Measurements from ENCODE around the gene PPP1R10. TPM values are rescaled to one million over a fixed set of nuclear protein-coding genes. Genes with fewer than 3 reads are reported as not detected.
A peak's percentile ranks its signal among the peaks of the same experiment; 100 is the strongest.
"Not testable (repeated sequence)": the region's sequence is repeated elsewhere in the genome, so short reads cannot be mapped to it uniquely, and the experiment has no call there.

Gene PPP1R10
- 52.5 TPM for total RNA-seq

- peaks cover 0 to 33% of the 10 kb centered on the region in 2 donors for H3K36me3 ChIP-seq
- H3K27me3 ChIP-seq = no peaks in the 10 kb centered on the region
- H3K9me3 ChIP-seq = no peaks in the 10 kb centered on the region
- DNase-seq (ENCODE audit: extremely low spot score in 2 of 2) = peak; percentile 99 to 100
- TF ChIP-seq CTCF (IDR thresholded peaks at IDR 0.05) = no peak
- TF ChIP-seq POLR2AphosphoS5 (IDR thresholded peaks at IDR 0.05; ENCODE audit: insufficient read depth in 1 of 2, low read depth in 1 of 2) = peak in 1 of 2 donors; percentile 100
- TF ChIP-seq POLR2A (IDR thresholded peaks at IDR 0.05) = peak; percentile 98 to 100
- peak within 1 kb of the TSS; percentile 74 to 94 for H3K4me3 ChIP-seq
- intact Hi-C loops (cut with DNase I) = loop anchor here (10.0 kb wide), 1 partner anchor 68 kb away; the partner anchor contains the start of gene PPP1R18
- peak within 1 kb of the TSS; percentile 99 for H3K27ac ChIP-seq
- H3K4me1 ChIP-seq = peaks cover 39% of the 10 kb centered on the region
These were observed at the start of gene PPP1R10 for GRCh38 chr6:30616811-30617564. PPP1R10 (minus strand) TSS chr6:30617243; CDS start chr6:30609944, 7,299 bp downstream.

- intact Hi-C loops (cut with DNase I); H3K27ac ChIP-seq; H3K4me3 ChIP-seq; H3K27me3 ChIP-seq; H3K4me1 ChIP-seq; DNase-seq (ENCODE audit: extremely low spot score in 2 of 2); H3K9me3 ChIP-seq: not testable (repeated sequence)
- peaks cover 0 to 85% of the 10 kb centered on the region in 2 donors for H3K36me3 ChIP-seq
These were observed 49.3 kb upstream of the PPP1R10 start for GRCh38 chr6:30666300-30666699.

- Histone ChIP-seq H3K4me3 (no peak overlapping the region), H3K36me3 (peaks cover 0 to 78% of the 10 kb centered on the region in 2 donors), H3K27me3 (no peaks in the 10 kb centered on the region), H3K4me1 (no peaks in the 10 kb centered on the region), H3K9me3 (no peaks in the 10 kb centered on the region), H3K27ac (no peak overlapping the region)
- intact Hi-C loops (cut with DNase I) = no loop called here
- no peak for DNase-seq (ENCODE audit: extremely low spot score in 2 of 2)
- TF ChIP-seq POLR2AphosphoS5 (IDR thresholded peaks at IDR 0.05; ENCODE audit: insufficient read depth in 1 of 2, low read depth in 1 of 2) (no peak), CTCF (IDR thresholded peaks at IDR 0.05) (no peak), POLR2A (IDR thresholded peaks at IDR 0.05) (no peak)
These were observed 48.1 kb upstream of the PPP1R10 start for GRCh38 chr6:30664994-30665767.

GRCh38 chr6:30657922-30658321, 40.9 kb upstream of the PPP1R10 start:
- intact Hi-C loops (cut with DNase I); H3K27ac ChIP-seq; H3K27me3 ChIP-seq; H3K9me3 ChIP-seq; H3K4me1 ChIP-seq; DNase-seq (ENCODE audit: extremely low spot score in 2 of 2); H3K4me3 ChIP-seq: not testable (repeated sequence)
- peaks cover 0 to 88% of the 10 kb centered on the region in 2 donors for H3K36me3 ChIP-seq

- peaks cover 0 to 88% of the 10 kb centered on the region in 2 donors for H3K36me3 ChIP-seq
- H3K9me3 ChIP-seq = no peaks in the 10 kb centered on the region
- H3K4me3 ChIP-seq = no peak overlapping the region
- no peaks in the 10 kb centered on the region for H3K27me3 ChIP-seq
- intact Hi-C loops (cut with DNase I) = no loop called here
- no peak for DNase-seq (ENCODE audit: extremely low spot score in 2 of 2)
- H3K4me1 ChIP-seq = no peaks in the 10 kb centered on the region
- TF ChIP-seq POLR2A (IDR thresholded peaks at IDR 0.05) (no peak), POLR2AphosphoS5 (IDR thresholded peaks at IDR 0.05; ENCODE audit: insufficient read depth in 1 of 2, low read depth in 1 of 2) (no peak), CTCF (IDR thresholded peaks at IDR 0.05) (no peak)
- no peak overlapping the region for H3K27ac ChIP-seq
These were observed 40.4 kb upstream of the PPP1R10 start for GRCh38 chr6:30657454-30657853.

- intact Hi-C loops (cut with DNase I) = no loop called here
- Histone ChIP-seq H3K4me3 (no peak overlapping the region), H3K27me3 (no peaks in the 10 kb centered on the region), H3K4me1 (no peaks in the 10 kb centered on the region), H3K27ac (no peak overlapping the region), H3K36me3 (peaks cover 0 to 88% of the 10 kb centered on the region in 2 donors), H3K9me3 (no peaks in the 10 kb centered on the region)
- no peak for DNase-seq (ENCODE audit: extremely low spot score in 2 of 2)
- TF ChIP-seq POLR2AphosphoS5 (IDR thresholded peaks at IDR 0.05; ENCODE audit: insufficient read depth in 1 of 2, low read depth in 1 of 2) = no peak
- TF ChIP-seq POLR2A (IDR thresholded peaks at IDR 0.05) = no peak
- no peak for TF ChIP-seq CTCF (IDR thresholded peaks at IDR 0.05)
These were observed 39.5 kb upstream of the PPP1R10 start for GRCh38 chr6:30656513-30656912.

Measured in vagina (tissue), 2 donors.